ENCODE measurements around the gene KCNRG. TPM values are rescaled to one million over a fixed set of nuclear protein-coding genes. Genes with fewer than 3 reads are reported as not detected.

KCNRG gene
- total and polyA plus RNA-seq, 9 of the 15 experiments (the other 6 are each of a cell fraction or from before 2014, with no cell fraction given): 0.36 to 1.1 (median 0.53) TPM

DNA sequence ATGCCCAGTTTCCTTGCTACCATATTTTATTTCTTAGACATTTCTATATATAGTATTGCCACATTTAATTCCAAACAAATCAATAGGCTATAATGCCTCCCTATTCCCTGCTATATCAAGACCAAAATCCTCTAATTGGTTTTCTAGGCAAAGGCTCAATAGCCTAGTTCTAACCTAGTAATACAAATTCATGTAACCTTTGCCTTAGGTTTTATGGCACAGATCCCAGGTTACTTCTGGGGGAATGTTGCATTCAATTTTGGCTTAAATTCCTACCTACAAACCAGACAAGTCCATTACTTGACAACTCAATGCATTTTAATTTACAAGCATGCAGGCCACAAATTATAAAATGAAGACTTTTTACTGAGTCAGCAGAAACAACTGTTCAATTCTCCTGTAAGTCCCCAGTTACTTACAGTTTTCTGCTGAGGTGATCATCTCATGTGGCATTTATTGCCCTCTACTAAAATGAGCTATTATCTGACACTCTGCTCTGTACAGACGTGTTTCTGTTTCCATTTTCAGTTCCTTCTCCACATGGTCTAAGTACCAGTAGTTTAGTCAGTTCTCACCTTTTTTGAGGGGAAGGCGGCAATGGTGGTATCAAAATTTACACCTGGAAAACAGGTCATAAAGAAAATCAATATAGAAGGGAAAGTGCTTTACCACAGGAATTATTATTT lies 11.7 kb downstream of the KCNRG start:
- Histone ChIP-seq H3K4me1 (replicated peaks in 1 of 2; ENCODE audit: control insufficient read depth in 2 of 2, insufficient read depth in 2 of 2, low read length in 2 of 2) (peaks cover 0 to 6% of the 10 kb centered on the region in 2 experiments; a peak in 2 of 5 replicates), H3K79me2 (ENCODE audit: control insufficient read depth, insufficient read depth, low read length) (no peaks in the 10 kb centered on the region), H3K4me3 (no peak overlapping the region), H3K36me3 (ENCODE audit: control insufficient read depth, insufficient read depth, low read length) (peaks cover 20% of the 10 kb centered on the region; the same call in 2 of the 3 replicates), H3K27me3 (ENCODE audit: control insufficient read depth in 2 of 2, insufficient read depth in 2 of 2, low read length in 2 of 2) (no peaks in the 10 kb centered on the region), H2AFZ (ENCODE audit: low read depth, low read length) (no peak overlapping the region), H3K27ac (ENCODE audit: extremely low read depth, low read depth, low read length) (no peak overlapping the region), H3K4me2 (ENCODE audit: insufficient read depth, low read length) (no peak overlapping the region), H4K20me1 (replicated peaks; ENCODE audit: control insufficient read depth, insufficient read depth, low read length) (no peaks in the 10 kb centered on the region), H3K9me1 (ENCODE audit: control insufficient read depth, insufficient read depth, low read length) (no peaks in the 10 kb centered on the region), H3K9me3 (replicated peaks; ENCODE audit: control insufficient read depth, insufficient read depth, low read depth, low read length) (no peaks in the 10 kb centered on the region), H3K9ac (ENCODE audit: insufficient read depth in 1 of 2, low read depth in 2 of 2, low read length in 2 of 2) (no peak overlapping the region)
- ChIA-PET POLR2A (no interaction called here), CTCF (ENCODE audit: low intra/inter-chr PET ratio) (no interaction called here)
- intact Hi-C loops (cut with micrococcal nuclease) (no loop called here), in situ Hi-C loops (cut with MboI) (no loop called here)
- no peak for ATAC-seq
- TF ChIP-seq MAFK (IDR thresholded peaks at IDR 0.05; ENCODE audit: low read length): peak; percentile 95
- no peak for TF ChIP-seq SMAD1 (IDR thresholded peaks at IDR 0.05; ENCODE audit: low read depth, low read length, partially characterized antibody)
- TF ChIP-seq MAFF (IDR thresholded peaks at IDR 0.05; ENCODE audit: low read length): peak; percentile 94
- TF ChIP-seq ZNF316 (IDR thresholded peaks at IDR 0.05): peak; percentile 95
- TF ChIP-seq PRMT5 (CRISPR knock-in tag; IDR thresholded peaks at IDR 0.05): no peak
- TF ChIP-seq C11orf30 (IDR thresholded peaks at IDR 0.05; ENCODE audit: low read depth): peak; percentile 90
- peak; percentile 83 for TF ChIP-seq MAFG (tag; conservative IDR thresholded peaks at IDR 0.05)
- FAIRE-seq: peak; percentile 6
- no TSS peak for BruUV-seq (replicated peaks)
- DNase-seq (ENCODE audit: extremely low read depth in 1 of 4, low spot score in 3 of 4): no peak
- 83% methylated on average over 2 of the region's 2 CpGs for WGBS (ENCODE audit: insufficient coverage, low coverage, missing lambda C conversion rate)

DNA sequence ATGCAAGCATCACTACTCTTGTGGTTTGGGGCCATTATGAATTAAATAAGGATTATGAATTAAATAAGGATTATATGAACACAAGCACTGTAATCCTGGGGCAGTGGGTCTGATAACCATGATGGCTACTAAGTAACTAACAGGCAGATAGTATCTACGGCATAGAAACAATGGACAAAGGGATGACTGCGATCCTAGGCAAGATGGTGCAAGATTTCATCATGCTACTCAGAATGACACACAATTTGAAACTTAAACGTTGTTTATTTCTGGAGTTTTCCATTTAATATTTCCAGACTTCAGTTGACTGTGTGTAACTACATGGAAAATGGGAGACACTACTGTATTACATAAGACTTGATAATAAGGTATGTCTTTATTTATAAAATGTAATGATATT lies 15.1 kb downstream of the KCNRG start:
- Histone ChIP-seq H3K27me3 (ENCODE audit: control insufficient read depth in 2 of 2, insufficient read depth in 2 of 2, low read length in 2 of 2) (no peaks in the 10 kb centered on the region), H3K9ac (ENCODE audit: insufficient read depth in 1 of 2, low read depth in 2 of 2, low read length in 2 of 2) (no peak overlapping the region), H3K4me1 (replicated peaks in 1 of 2; ENCODE audit: control insufficient read depth in 2 of 2, insufficient read depth in 2 of 2, low read length in 2 of 2) (peaks cover 0 to 6% of the 10 kb centered on the region in 2 experiments; a peak in 2 of 5 replicates), H3K4me2 (ENCODE audit: insufficient read depth, low read length) (no peak overlapping the region), H3K9me3 (replicated peaks; ENCODE audit: control insufficient read depth, insufficient read depth, low read depth, low read length) (no peaks in the 10 kb centered on the region), H4K20me1 (replicated peaks; ENCODE audit: control insufficient read depth, insufficient read depth, low read length) (no peaks in the 10 kb centered on the region), H3K27ac (ENCODE audit: extremely low read depth, low read depth, low read length) (no peak overlapping the region), H3K79me2 (ENCODE audit: control insufficient read depth, insufficient read depth, low read length) (no peaks in the 10 kb centered on the region), H3K36me3 (ENCODE audit: control insufficient read depth, insufficient read depth, low read length) (peaks cover 7% of the 10 kb centered on the region; the same call in 2 of the 3 replicates), H3K9me1 (ENCODE audit: control insufficient read depth, insufficient read depth, low read length) (no peaks in the 10 kb centered on the region), H2AFZ (ENCODE audit: low read depth, low read length) (no peak overlapping the region), H3K4me3 (no peak overlapping the region)
- DNase-seq (ENCODE audit: extremely low read depth in 1 of 4, low spot score in 3 of 4) (no peak), FAIRE-seq (no peak), ATAC-seq (peak; percentile 56; the same call in 2 of the 3 replicates)
- POLR2A ChIA-PET: no interaction called here
- no TSS peak for BruUV-seq (replicated peaks)
- 24% methylated on average over 3 of the region's 3 CpGs for WGBS (ENCODE audit: insufficient coverage, low coverage, missing lambda C conversion rate)
- in situ Hi-C loops (cut with MboI) (no loop called here), intact Hi-C loops (cut with micrococcal nuclease) (no loop called here)
- CTCF ChIA-PET (ENCODE audit: low intra/inter-chr PET ratio): no interaction called here
- TF ChIP-seq, protein P1, sequence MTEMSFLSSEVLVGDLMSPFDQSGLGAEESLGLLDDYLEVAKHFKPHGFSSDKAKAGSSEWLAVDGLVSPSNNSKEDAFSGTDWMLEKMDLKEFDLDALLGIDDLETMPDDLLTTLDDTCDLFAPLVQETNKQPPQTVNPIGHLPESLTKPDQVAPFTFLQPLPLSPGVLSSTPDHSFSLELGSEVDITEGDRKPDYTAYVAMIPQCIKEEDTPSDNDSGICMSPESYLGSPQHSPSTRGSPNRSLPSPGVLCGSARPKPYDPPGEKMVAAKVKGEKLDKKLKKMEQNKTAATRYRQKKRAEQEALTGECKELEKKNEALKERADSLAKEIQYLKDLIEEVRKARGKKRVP (CRISPR knock-in tag; IDR thresholded peaks at IDR 0.05): peak; percentile 68
- TF ChIP-seq MCM5 (IDR thresholded peaks at IDR 0.05; ENCODE audit: low read depth) (no peak), POLR2H (tag; IDR thresholded peaks at IDR 0.05; ENCODE audit: low read depth) (peak; percentile 17; the same call in 1 of the 2 replicates), EP300 (IDR thresholded peaks at IDR 0.05; ENCODE audit: low read length) (peak; percentile 39; the same call in 1 of the 2 replicates), TRIM24 (IDR thresholded peaks at IDR 0.05) (peak; percentile 47 to 65; a peak in 1 of 4 replicates), ARID2 (IDR thresholded peaks at IDR 0.05) (no peak), CEBPG (CRISPR knock-in tag; IDR thresholded peaks at IDR 0.05) (peak; percentile 91), CEBPG (tag; conservative IDR thresholded peaks at IDR 0.05 in 1 of 2, IDR thresholded peaks at IDR 0.05 in 1 of 2) (peak; percentile 84 to 94), EP400 (IDR thresholded peaks at IDR 0.05) (peak; percentile 39; the same call in 1 of the 2 replicates), JUND (IDR thresholded peaks at IDR 0.05; ENCODE audit: borderline replicate concordance, low read depth, low read length) (peak; percentile 52; the same call in 1 of the 2 replicates), JUND (tag; IDR thresholded peaks at IDR 0.05; ENCODE audit: borderline replicate concordance, low read depth, low read length) (peak; percentile 27; the same call in 1 of the 3 replicates), SOX6 (IDR thresholded peaks at IDR 0.05) (peak; percentile 94)
